Activated CD8-positive, alpha-beta T cell treated with anti-CD3 and anti-CD28 coated beads for 36 hours (primary cell): ENCODE measurements around the gene LMAN2. TPM values are rescaled to one million over a fixed set of nuclear protein-coding genes. Genes with fewer than 3 reads are reported as not detected.

Experiments used
- ATAC-seq: fragments of 200-7000 bp; cut with Tn5 transposase; one replicate; pipeline ENCODE4 v1.10.0; 2021; ENCODE audit warnings: mild to moderate bottlenecking, moderate library complexity
- CTCF ChIA-PET: fragments of 350-600 bp; sonication (Branson Sonifier 250); formaldehyde crosslinking; loops from one replicate; lab custom pipeline; 2021; ENCODE audit warnings: antibody characterized with exemption; lab: Charles Lee
- POLR2A ChIA-PET: fragments of 350-600 bp; sonication (Branson Sonifier 250); formaldehyde crosslinking; loops from one replicate; lab custom pipeline; 2021; ENCODE audit warnings: antibody characterized with exemption; lab: Charles Lee
- DNase-seq: peaks from one replicate; pipeline ENCODE4 v3.0.0-alpha.2; 2020
- H3K27ac Mint-ChIP-seq: one replicate; pipeline ENCODE4 v1.8.0; 2021; ENCODE audit warnings: mild to moderate bottlenecking, mixed read lengths
- H3K27me3 Mint-ChIP-seq: one replicate; pipeline ENCODE4 v1.8.0; 2021; ENCODE audit warnings: mixed read lengths
- H3K36me3 Mint-ChIP-seq: one replicate; pipeline ENCODE4 v1.8.0; 2021; ENCODE audit warnings: low read depth, mixed read lengths
- H3K4me1 Mint-ChIP-seq: one replicate; pipeline ENCODE4 v1.8.0; 2021; ENCODE audit warnings: low read depth, mixed read lengths
- H3K4me3 Mint-ChIP-seq: one replicate; pipeline ENCODE4 v1.8.0; 2021; ENCODE audit warnings: mild to moderate bottlenecking, moderate library complexity, mixed read lengths
- H3K9me3 Mint-ChIP-seq: one replicate; pipeline ENCODE4 v1.8.0; 2021; ENCODE audit warnings: mixed read lengths
- intact Hi-C: fragments of 100-400 bp; cut with micrococcal nuclease; formaldehyde crosslinking; loops from one replicate; pipeline ENCODE4 v1.10.0; 2022
- total RNA-seq, 2 experiments: library from RNA; stranded (reverse); gene quantifications; one replicate each; pipeline ENCODE4 v1.2.3, GENCODE V29; 2021
- TF ChIP-seq, protein P1 (sequence below): fragments of 200-600 bp; IDR thresholded peaks from one replicate; pipeline ENCODE4 v1.8.0; 2022; ENCODE audit warnings: antibody characterized with exemption, mild to moderate bottlenecking

The LMAN2 gene
- total RNA-seq, 2 experiments from 2014 or later = 79.9 to 87.5 TPM

GRCh38 chr5:177372034-177372896, 20.8 kb upstream of the LMAN2 start:
- Mint-ChIP-seq H3K9me3 (no peaks in the 10 kb centered on the region), H3K36me3 (peaks cover 38% of the 10 kb centered on the region), H3K27ac (peak overlapping the region; percentile 86), H3K4me1 (peaks cover 53% of the 10 kb centered on the region), H3K4me3 (no peak overlapping the region), H3K27me3 (no peaks in the 10 kb centered on the region)
- DNase-seq (peak; percentile 50), ATAC-seq (peak; percentile 68)
- CTCF ChIA-PET = interaction anchor here (0.8 to 8.4 kb wide), 10 partner anchors 12 to 131 kb away, joined by 3 to 86 read pairs (median 14); partner anchors contain the start of genes PFN3, RGS14 and SLC34A1
- intact Hi-C loops = no loop called here
- TF ChIP-seq, protein P1, sequence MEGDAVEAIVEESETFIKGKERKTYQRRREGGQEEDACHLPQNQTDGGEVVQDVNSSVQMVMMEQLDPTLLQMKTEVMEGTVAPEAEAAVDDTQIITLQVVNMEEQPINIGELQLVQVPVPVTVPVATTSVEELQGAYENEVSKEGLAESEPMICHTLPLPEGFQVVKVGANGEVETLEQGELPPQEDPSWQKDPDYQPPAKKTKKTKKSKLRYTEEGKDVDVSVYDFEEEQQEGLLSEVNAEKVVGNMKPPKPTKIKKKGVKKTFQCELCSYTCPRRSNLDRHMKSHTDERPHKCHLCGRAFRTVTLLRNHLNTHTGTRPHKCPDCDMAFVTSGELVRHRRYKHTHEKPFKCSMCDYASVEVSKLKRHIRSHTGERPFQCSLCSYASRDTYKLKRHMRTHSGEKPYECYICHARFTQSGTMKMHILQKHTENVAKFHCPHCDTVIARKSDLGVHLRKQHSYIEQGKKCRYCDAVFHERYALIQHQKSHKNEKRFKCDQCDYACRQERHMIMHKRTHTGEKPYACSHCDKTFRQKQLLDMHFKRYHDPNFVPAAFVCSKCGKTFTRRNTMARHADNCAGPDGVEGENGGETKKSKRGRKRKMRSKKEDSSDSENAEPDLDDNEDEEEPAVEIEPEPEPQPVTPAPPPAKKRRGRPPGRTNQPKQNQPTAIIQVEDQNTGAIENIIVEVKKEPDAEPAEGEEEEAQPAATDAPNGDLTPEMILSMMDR = no peak
- POLR2A ChIA-PET = interaction anchor here (0.7 to 2.6 kb wide), 8 partner anchors 10 to 83 kb away, joined by 3 to 9 read pairs (median 5); partner anchors contain the start of gene LMAN2

DNA sequence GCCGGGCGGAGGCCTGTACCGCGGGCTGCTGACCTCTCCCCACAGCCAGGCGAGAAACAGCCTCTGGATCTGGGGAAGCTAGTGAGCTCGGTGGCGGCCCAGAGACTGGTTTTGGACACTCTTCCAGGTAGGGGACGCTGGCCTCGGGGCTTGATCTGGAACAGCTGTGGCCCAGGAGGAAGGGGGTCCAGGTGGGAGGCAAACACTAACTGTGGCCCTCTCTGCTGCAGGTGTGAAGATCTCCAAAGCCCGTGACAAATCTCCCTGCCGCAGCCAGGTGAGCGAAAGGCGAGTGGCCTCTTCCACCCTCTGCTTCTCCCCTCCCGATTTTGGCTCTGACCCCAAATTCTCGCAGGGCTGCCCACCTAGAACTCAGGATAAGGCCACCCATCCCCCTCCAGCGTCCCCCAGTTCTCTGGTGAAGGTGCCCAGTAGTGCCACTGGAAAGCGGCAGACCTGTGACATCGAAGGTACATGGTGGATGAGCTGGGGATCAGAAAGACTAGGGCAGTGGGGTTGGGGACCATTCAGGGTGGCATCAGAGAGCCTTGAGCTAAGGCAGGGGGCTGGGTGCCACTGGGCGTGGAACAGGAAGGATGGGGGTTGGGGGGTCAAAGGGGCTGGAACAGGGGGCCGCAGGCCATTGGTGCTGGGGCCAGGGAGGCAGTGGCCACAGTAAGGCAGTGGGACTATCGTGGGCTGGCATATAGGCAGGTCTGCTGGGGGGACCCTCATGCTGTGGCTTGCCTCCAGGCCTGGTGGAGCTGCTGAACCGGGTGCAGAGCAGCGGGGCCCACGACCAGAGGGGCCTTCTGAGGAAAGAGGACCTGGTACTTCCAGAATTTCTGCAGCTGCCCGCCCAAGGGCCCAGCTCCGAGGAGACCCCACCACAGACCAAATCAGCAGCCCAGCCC, 19.9 kb upstream of the LMAN2 start:
- no peak for ATAC-seq
- H3K27me3 Mint-ChIP-seq = no peaks in the 10 kb centered on the region
- peak overlapping the region; percentile 80 for H3K27ac Mint-ChIP-seq
- no peaks in the 10 kb centered on the region for H3K9me3 Mint-ChIP-seq
- DNase-seq = no peak
- H3K4me1 Mint-ChIP-seq = peaks cover 55% of the 10 kb centered on the region
- TF ChIP-seq, protein P1 = no peak
- H3K4me3 Mint-ChIP-seq = peak overlapping the region; percentile 27
- CTCF ChIA-PET = interaction anchor here (0.7 to 8.4 kb wide), 15 partner anchors 12 to 132 kb away, joined by 3 to 86 read pairs (median 3); partner anchors contain the start of genes LMAN2, PFN3, RGS14 and SLC34A1
- intact Hi-C loops = no loop called here
- peaks cover 39% of the 10 kb centered on the region for H3K36me3 Mint-ChIP-seq
- POLR2A ChIA-PET = interaction anchor here (1.0 to 2.6 kb wide), 7 partner anchors 10 to 84 kb away, joined by 3 to 9 read pairs (median 5); partner anchors contain the start of gene LMAN2

DNA sequence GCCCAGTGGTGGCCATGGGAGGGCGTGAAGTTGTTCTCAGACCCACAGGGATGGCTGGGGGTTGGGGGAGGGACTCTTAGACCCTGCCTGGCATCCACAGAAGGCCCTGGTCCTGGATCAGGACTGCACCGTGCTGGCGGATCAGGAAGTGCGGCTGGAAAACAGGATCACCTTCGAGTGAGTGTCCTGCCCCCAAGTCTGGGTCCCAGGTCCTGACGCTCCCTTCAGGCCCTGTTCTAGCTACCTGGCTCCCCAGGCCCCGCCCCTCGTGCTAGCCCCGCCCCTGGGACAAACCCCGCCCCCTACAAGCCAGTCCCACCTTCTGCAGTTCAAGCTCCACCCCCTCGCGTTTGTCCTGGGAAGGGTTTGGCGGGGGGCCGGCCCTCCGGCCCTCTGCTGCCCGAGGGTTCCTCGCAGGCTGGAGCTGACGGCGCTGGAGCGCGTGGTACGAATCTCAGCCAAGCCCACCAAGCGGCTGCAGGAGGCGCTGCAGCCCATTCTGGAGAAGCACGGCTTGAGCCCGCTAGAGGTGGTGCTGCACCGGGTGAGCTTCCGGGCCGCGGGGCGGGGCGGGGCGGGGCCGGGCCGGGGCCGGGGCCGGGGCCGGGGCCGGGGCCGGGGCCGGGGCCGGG, 19.1 kb upstream of the LMAN2 start:
- Mint-ChIP-seq H3K4me1 (peaks cover 58% of the 10 kb centered on the region), H3K27ac (no peak overlapping the region), H3K4me3 (no peak overlapping the region), H3K27me3 (no peaks in the 10 kb centered on the region), H3K9me3 (no peaks in the 10 kb centered on the region), H3K36me3 (peaks cover 40% of the 10 kb centered on the region)
- intact Hi-C loops = no loop called here
- DNase-seq (peak; percentile 63), ATAC-seq (peak; percentile 65)
- POLR2A ChIA-PET = interaction anchor here (0.8 to 2.6 kb wide), 8 partner anchors 9 to 75 kb away, joined by 3 to 9 read pairs (median 4); no protein-coding TSS in a partner anchor
- TF ChIP-seq, protein P1 = no peak
- CTCF ChIA-PET = interaction anchor here (0.7 to 8.4 kb wide), 20 partner anchors 8 to 87 kb away, joined by 3 to 86 read pairs (median 4); partner anchors contain the start of genes LMAN2, PFN3, PRR7 and RGS14

- CTCF ChIA-PET = interaction anchor here (0.7 to 8.4 kb wide), 38 partner anchors 9 to 258 kb away, joined by 3 to 86 read pairs (median 4); partner anchors contain the start of genes LMAN2, PDLIM7, PFN3 and PRR7
- TF ChIP-seq, protein P1 = no peak
- Mint-ChIP-seq H3K4me3 (no peak overlapping the region), H3K27me3 (no peaks in the 10 kb centered on the region), H3K9me3 (no peaks in the 10 kb centered on the region), H3K36me3 (peaks cover 42% of the 10 kb centered on the region), H3K4me1 (peaks cover 63% of the 10 kb centered on the region), H3K27ac (peak overlapping the region; percentile 32)
- intact Hi-C loops = no loop called here
- ATAC-seq (no peak), DNase-seq (no peak)
- POLR2A ChIA-PET = interaction anchor here (0.8 to 2.0 kb wide), 6 partner anchors 9 to 76 kb away, joined by 3 to 9 read pairs (median 4); partner anchors contain the start of gene LMAN2
Measured at GRCh38 chr5:177369645-177370440, 18.4 kb upstream of the LMAN2 start.
